NT2/D1 (cell line): ENCODE data around the gene ANO5.

Experiments used
- YY1 ChIP-seq: IDR thresholded peaks from 2 replicates; pipeline ENCODE4 v1.6.1; 2011; ENCODE audit not compliant: insufficient read length, insufficient read depth
- ZNF274 ChIP-seq: IDR thresholded peaks from 2 replicates; pipeline ENCODE4 v1.6.1; 2011; ENCODE audit warnings: mild to moderate bottlenecking, low read depth, low read length

GRCh38 chr11:22173532-22173931 lies 19.4 kb upstream of the ANO5 start:
- TF ChIP-seq ZNF274 (no peak), YY1 (no peak)
